Erythroblast (primary cell): ENCODE results near the gene THADA.

Experiments used
- GATA1 ChIP-seq: IDR thresholded peaks from 2 replicates; pipeline ENCODE4 v1.6.1; 2011; ENCODE audit warnings: low read depth, mild to moderate bottlenecking, control low read depth, low read length, moderate library complexity
- POLR2A ChIP-seq: IDR thresholded peaks from 2 replicates; pipeline ENCODE4 v1.6.1; 2011; ENCODE audit warnings: mild to moderate bottlenecking, low read length

- TF ChIP-seq POLR2A (no peak), GATA1 (no peak)
Measured at GRCh38 chr2:43358410-43359201, 237.2 kb downstream of the THADA start.
